Natural killer cell (primary cell): ENCODE measurements around the gene HSD17B2. TPM values are rescaled to one million over a fixed set of nuclear protein-coding genes. Genes with fewer than 3 reads are reported as not detected.
"Not testable (repeated sequence)": the region's sequence is repeated elsewhere in the genome, so short reads cannot be mapped to it uniquely, and the experiment has no call there.

Source experiments
- ATAC-seq, 3 donors: fragments of 150-1000 bp in 2 of 3; fragments of 200-7000 bp in 1 of 3; cut with Tn5 transposase; 1 replicate in 1 of 3; 2 replicates in 2 of 3; pipeline ENCODE4 v1.10.0; 2021; ENCODE audit warnings: mild to moderate bottlenecking in 2 of 3, moderate library complexity in 2 of 3
- DNase-seq, 2 donors: peaks; one replicate each; pipeline versions ENCODE4 v3.0.0 to v3.0.0-alpha.2; 2013 to 2021; ENCODE audit warnings: mixed read lengths in 1 of 2
- H3K27ac ChIP-seq: one replicate; pipeline ENCODE4 v1.5.1; 2013; ENCODE audit warnings: mild to moderate bottlenecking, low read length
- H3K27me3 ChIP-seq: one replicate; pipeline ENCODE4 v1.6.1; 2013; ENCODE audit warnings: low read length; ENCODE audit not compliant: control insufficient read depth, insufficient read depth
- H3K36me3 ChIP-seq: one replicate; pipeline ENCODE4 v1.6.1; 2013; ENCODE audit warnings: low read length; ENCODE audit not compliant: control insufficient read depth, insufficient read depth
- H3K4me1 ChIP-seq: one replicate; pipeline ENCODE4 v1.6.1; 2013; ENCODE audit warnings: low read length; ENCODE audit not compliant: control insufficient read depth, insufficient read depth
- H3K4me3 ChIP-seq: one replicate; pipeline ENCODE4 v1.5.1; 2013; ENCODE audit warnings: low read length
- H3K9me3 ChIP-seq: one replicate; pipeline ENCODE4 v1.6.1; 2013; ENCODE audit warnings: low read length; ENCODE audit not compliant: control insufficient read depth, insufficient read depth
- H3K27ac Mint-ChIP-seq, 2 donors: one replicate each; pipeline ENCODE4 v1.8.0; 2022; ENCODE audit warnings: mild to moderate bottlenecking in 2 of 2, mixed read lengths in 2 of 2, moderate library complexity in 1 of 2
- H3K27me3 Mint-ChIP-seq, 2 donors: one replicate each; pipeline ENCODE4 v1.8.0; 2022; ENCODE audit warnings: low read depth in 2 of 2, mixed read lengths in 2 of 2
- H3K36me3 Mint-ChIP-seq: one replicate; pipeline ENCODE4 v1.8.0; 2022; ENCODE audit warnings: mixed read lengths
- H3K4me1 Mint-ChIP-seq, 2 donors: one replicate each; pipeline ENCODE4 v1.8.0; 2022; ENCODE audit warnings: mixed read lengths in 2 of 2
- H3K4me3 Mint-ChIP-seq: one replicate; pipeline ENCODE4 v1.8.0; 2022; ENCODE audit warnings: mild to moderate bottlenecking, moderate library complexity, mixed read lengths
- H3K9me3 Mint-ChIP-seq, 2 donors: one replicate each; pipeline ENCODE4 v1.8.0; 2022; ENCODE audit warnings: mixed read lengths in 2 of 2
- CTCF ChIP-seq: fragments of 200-600 bp; IDR thresholded peaks from one replicate; pipeline ENCODE4 v1.8.0; 2022; ENCODE audit warnings: antibody characterized with exemption
- WGBS: methylation state at CpG from one replicate; pipeline ENCODE4 v1.1.7; 2013; ENCODE audit warnings: missing lambda C conversion rate; ENCODE audit not compliant: insufficient coverage; 5-methylcytosine and 5-hydroxymethylcytosine counted together
- intact Hi-C: fragments of 100-400 bp; cut with micrococcal nuclease; formaldehyde crosslinking; loops from one replicate; pipeline ENCODE4 v1.14.2; 2022
- total RNA-seq, 4 donors: library from RNA; stranded (reverse); fragments of 120-200 nt in 1 of 4; gene quantifications; one replicate each; pipeline versions ENCODE4 v1.2.3 to v1.2.4, GENCODE V29; 2013 to 2022

Gene HSD17B2
- total RNA-seq, 3 donors from 2014 or later (not counting 1 experiment from before 2014, with no cell fraction given) = not detected

GRCh38 chr16:82008957-82009592 is 26.0 kb upstream of the HSD17B2 start:
- ATAC-seq (no peak), DNase-seq (no peak)
- Mint-ChIP-seq H3K36me3 (no peaks in the 10 kb centered on the region), H3K4me1 (peaks cover 31 to 42% of the 10 kb centered on the region in 2 donors), H3K4me3 (peak overlapping the region; percentile 21), H3K27ac (no peak overlapping the region), H3K9me3 (no peaks in the 10 kb centered on the region), H3K27me3 (peaks cover 4 to 12% of the 10 kb centered on the region in 2 donors)
- H3K27me3 ChIP-seq = peaks cover 3% of the 10 kb centered on the region
- peaks cover 15% of the 10 kb centered on the region for H3K4me1 ChIP-seq
- intact Hi-C loops = no loop called here
- no peak for TF ChIP-seq CTCF
- WGBS = 91% methylated on average over 9 of the region's 9 CpGs
- H3K27ac ChIP-seq = no peak overlapping the region
- H3K36me3 ChIP-seq = no peaks in the 10 kb centered on the region
- peaks cover 5% of the 10 kb centered on the region for H3K9me3 ChIP-seq
- no peak overlapping the region for H3K4me3 ChIP-seq

- intact Hi-C loops, H3K4me3 ChIP-seq, H3K36me3 Mint-ChIP-seq, DNase-seq, H3K27me3 ChIP-seq, ATAC-seq, H3K27ac ChIP-seq, H3K36me3 ChIP-seq, H3K9me3 ChIP-seq, H3K9me3 Mint-ChIP-seq: not testable (repeated sequence)
- Mint-ChIP-seq H3K27ac (peak overlapping the region in 1 of 2 donors; percentile 71), H3K4me3 (peak overlapping the region; percentile 21), H3K4me1 (peaks cover 31 to 42% of the 10 kb centered on the region in 2 donors), H3K27me3 (peaks cover 7 to 14% of the 10 kb centered on the region in 2 donors)
- peaks cover 15% of the 10 kb centered on the region for H3K4me1 ChIP-seq
- WGBS = 100% methylated on average over 2 of the region's 4 CpGs
Observed at GRCh38 chr16:82009789-82010188, 25.3 kb upstream of the HSD17B2 start.

- WGBS = 80% methylated on average over 8 of the region's 8 CpGs
- Mint-ChIP-seq H3K36me3 (no peaks in the 10 kb centered on the region), H3K4me3 (peak overlapping the region; percentile 95), H3K9me3 (peaks cover 0 to 2% of the 10 kb centered on the region in 2 donors), H3K27me3 (peaks cover 14 to 23% of the 10 kb centered on the region in 2 donors), H3K27ac (peak overlapping the region; percentile 71 to 92), H3K4me1 (peaks cover 31 to 38% of the 10 kb centered on the region in 2 donors)
- H3K4me3 ChIP-seq = peak overlapping the region; percentile 57
- TF ChIP-seq CTCF = no peak
- H3K36me3 ChIP-seq = no peaks in the 10 kb centered on the region
- H3K9me3 ChIP-seq = peaks cover 5% of the 10 kb centered on the region
- peaks cover 12% of the 10 kb centered on the region for H3K27me3 ChIP-seq
- peak in 1 of 2 donors; percentile 5 for DNase-seq
- H3K4me1 ChIP-seq = peaks cover 15% of the 10 kb centered on the region
- intact Hi-C loops = no loop called here
- ATAC-seq = no peak
- no peak overlapping the region for H3K27ac ChIP-seq
Observed at GRCh38 chr16:82010649-82011048, 24.4 kb upstream of the HSD17B2 start.

GRCh38 chr16:82011199-82011641 is 23.8 kb upstream of the HSD17B2 start, which contains the start of gene SDR42E1:
TSS of gene SDR42E1 (minus strand) at chr16:82011470. CDS start at chr16:82000858, 10,612 bp downstream.
- WGBS = 6% methylated on average over 32 of the region's 32 CpGs

More at GRCh38 chr16:82011199-82011641, 23.8 kb upstream of the HSD17B2 start, which contains the start of gene SDR42E1:
- Histone ChIP-seq H3K4me1 (peaks cover 15% of the 10 kb centered on the region), H3K36me3 (no peaks in the 10 kb centered on the region), H3K9me3 (peaks cover 5% of the 10 kb centered on the region), H3K27me3 (peaks cover 12% of the 10 kb centered on the region), H3K27ac (no peak within 1 kb of the TSS), H3K4me3 (peak within 1 kb of the TSS; percentile 57)
- peaks cover 31 to 38% of the 10 kb centered on the region in 2 donors for H3K4me1 Mint-ChIP-seq
- peaks cover 0 to 2% of the 10 kb centered on the region in 2 donors for H3K9me3 Mint-ChIP-seq
- no peaks in the 10 kb centered on the region for H3K36me3 Mint-ChIP-seq
- peak; percentile 73 to 95 (median 94) for ATAC-seq
- intact Hi-C loops = no loop called here
- H3K4me3 Mint-ChIP-seq = peak within 1 kb of the TSS; percentile 95
- TF ChIP-seq CTCF = no peak
- DNase-seq = peak; percentile 51 to 81
- H3K27ac Mint-ChIP-seq = peak within 1 kb of the TSS; percentile 71 to 92
- H3K27me3 Mint-ChIP-seq = peaks cover 17 to 28% of the 10 kb centered on the region in 2 donors
